ENCODE results near the gene PRPSAP1.

PRPSAP1 gene

DNA sequence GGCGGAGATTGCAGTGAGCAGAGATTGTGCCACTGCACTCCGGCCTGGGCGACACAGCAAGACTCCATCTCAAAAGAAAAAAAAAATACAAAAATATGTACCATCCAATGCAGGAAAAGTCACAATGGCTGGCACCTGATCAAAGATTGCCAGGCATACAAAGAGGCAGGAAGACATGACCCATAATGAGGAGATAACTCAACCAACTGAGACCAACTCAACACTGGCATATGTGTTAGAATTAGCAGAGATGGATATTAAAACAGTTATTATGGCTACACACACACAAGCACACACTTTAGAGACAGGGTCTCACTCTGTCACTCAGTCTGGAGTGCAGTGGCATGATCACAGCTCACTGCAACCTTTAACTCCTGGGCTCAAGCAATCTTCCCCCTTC is 56.3 kb downstream of the PRPSAP1 start:
- CTCF ChIA-PET: interaction anchor here (0.6 kb wide), 2 partner anchors 198 to 514 kb away, joined by 3 to 4 read pairs; no protein-coding TSS in a partner anchor
- no peak for TF ChIP-seq CTCF (conservative IDR thresholded peaks at IDR 0.05; ENCODE audit: low read depth)
- DNase-seq (ENCODE audit: low spot score): no peak
- POLR2A ChIA-PET (ENCODE audit: low non-redundant PET): no interaction called here
- H3K27ac ChIP-seq: no peak overlapping the region

GRCh38 chr17:76296889-76297288 is 56.8 kb downstream of the PRPSAP1 start:
- TF ChIP-seq CTCF (conservative IDR thresholded peaks at IDR 0.05; ENCODE audit: low read depth): no peak
- ChIA-PET CTCF (no interaction called here), POLR2A (ENCODE audit: low non-redundant PET) (no interaction called here)
- DNase-seq (ENCODE audit: low spot score): no peak
- no peak overlapping the region for H3K27ac ChIP-seq

- H3K27ac ChIP-seq: no peak overlapping the region
- POLR2A ChIA-PET (ENCODE audit: low non-redundant PET): no interaction called here
- no peak for DNase-seq (ENCODE audit: low spot score)
- no peak for TF ChIP-seq CTCF (conservative IDR thresholded peaks at IDR 0.05; ENCODE audit: low read depth)
- CTCF ChIA-PET: interaction anchor here (0.6 to 1.0 kb wide), 2 partner anchors 17 to 24 kb away, joined by 3 to 5 read pairs; no protein-coding TSS in a partner anchor
Observed at GRCh38 chr17:76296186-76296585, 57.5 kb downstream of the PRPSAP1 start.

DNA sequence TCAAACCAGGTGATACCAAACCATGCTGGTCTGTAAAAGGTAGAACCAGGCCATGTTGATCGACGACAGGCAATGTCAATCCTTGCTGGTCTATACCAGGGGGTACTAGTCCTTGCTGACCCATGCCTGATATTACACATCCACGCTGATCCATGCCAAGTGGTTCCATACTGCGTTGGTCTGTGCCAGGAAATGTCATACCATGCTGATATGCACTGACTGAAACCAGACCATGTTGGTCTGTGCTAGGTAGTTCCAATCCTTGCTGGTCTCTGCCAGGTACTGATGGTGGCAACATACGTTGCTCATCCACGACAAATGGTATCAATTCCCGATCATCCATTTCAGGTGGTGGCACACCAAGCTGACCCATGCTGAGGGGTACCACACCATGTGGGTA is 60.6 kb downstream of the PRPSAP1 start:
- POLR2A ChIA-PET (ENCODE audit: low non-redundant PET): no interaction called here
- TF ChIP-seq CTCF (conservative IDR thresholded peaks at IDR 0.05; ENCODE audit: low read depth): no peak
- CTCF ChIA-PET: no interaction called here
- H3K27ac ChIP-seq: no peak overlapping the region
- DNase-seq (ENCODE audit: low spot score): no peak

DNA sequence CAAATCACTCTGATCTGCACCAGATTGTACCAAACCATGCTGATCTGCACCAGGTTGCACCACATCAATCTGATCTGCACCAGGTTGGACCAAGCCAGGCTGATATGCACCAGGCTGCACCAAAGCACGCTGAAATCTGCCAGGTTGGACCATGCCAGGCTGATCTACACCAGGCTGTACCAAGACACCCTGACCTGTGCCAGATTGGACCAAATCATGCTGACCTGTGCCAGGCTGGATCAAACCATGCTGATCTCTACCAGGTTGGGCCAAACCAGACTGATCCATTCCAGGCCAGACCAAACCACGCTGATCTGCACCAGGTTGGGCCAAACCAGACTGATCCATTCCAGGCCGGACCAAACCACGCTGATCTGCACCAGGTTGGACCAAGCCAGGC is 61.1 kb downstream of the PRPSAP1 start:
- TF ChIP-seq CTCF (conservative IDR thresholded peaks at IDR 0.05; ENCODE audit: low read depth): no peak
- no peak overlapping the region for H3K27ac ChIP-seq
- no peak for DNase-seq (ENCODE audit: low spot score)
- CTCF ChIA-PET: no interaction called here
- POLR2A ChIA-PET (ENCODE audit: low non-redundant PET): no interaction called here

GRCh38 chr17:76281573-76282371 is 71.9 kb downstream of the PRPSAP1 start:
- ChIA-PET POLR2A (ENCODE audit: low non-redundant PET) (no interaction called here), CTCF (interaction anchor here (0.8 kb wide), 1 partner anchor 100 kb away, joined by 3 read pairs; no protein-coding TSS in a partner anchor)
- no peak overlapping the region for H3K27ac ChIP-seq
- DNase-seq (ENCODE audit: low spot score): no peak
- no peak for TF ChIP-seq CTCF (conservative IDR thresholded peaks at IDR 0.05; ENCODE audit: low read depth)
